K562 (cell line): ENCODE measurements around the gene RBBP4. TPM values are rescaled to one million over a fixed set of nuclear protein-coding genes. Genes with fewer than 3 reads are reported as not detected.
A peak's percentile ranks its signal among the peaks of the same experiment; 100 is the strongest.

Experiments
- ARID2 ChIP-seq: fragments of 450-650 bp; IDR thresholded peaks from 2 replicates; pipeline ENCODE4 v1.6.1; 2017; ENCODE audit warnings: antibody characterized with exemption, mild to moderate bottlenecking
- ATF4 ChIP-seq: fragments of 450-650 bp; formaldehyde crosslinking; IDR thresholded peaks from 2 replicates; pipeline ENCODE4 v1.4.0; 2022; ENCODE audit warnings: mild to moderate bottlenecking, moderate library complexity
- CBFB ChIP-seq: sonication (generic); formaldehyde crosslinking; IDR thresholded peaks from 2 replicates; pipeline ENCODE4 v1.4.0; 2020; ENCODE audit warnings: mild to moderate bottlenecking, missing genetic modification reagents
- CREB1 ChIP-seq, 2 experiments: sonication (generic) in 1 of 2; formaldehyde crosslinking in 1 of 2; IDR thresholded peaks; 2 replicates each; pipeline versions ENCODE4 v1.6.1 to v1.8.0; 2012 to 2022; ENCODE audit warnings: inconsistent platforms in 1 of 2, mild to moderate bottlenecking in 1 of 2, missing genetic modification reagents in 1 of 2, moderate library complexity in 1 of 2
- ELF2 ChIP-seq: fragments of 250-450 bp; sonication (Bioruptor Pico); IDR thresholded peaks from 2 replicates; pipeline ENCODE4 v1.5.0; 2021; ENCODE audit warnings: mild to moderate bottlenecking
- ERF ChIP-seq: fragments of 450-650 bp; formaldehyde crosslinking; IDR thresholded peaks from 2 replicates; pipeline ENCODE4 v1.4.0; 2020; ENCODE audit warnings: mild to moderate bottlenecking, mixed read lengths
- FOXJ3 ChIP-seq: sonication (generic); formaldehyde crosslinking; IDR thresholded peaks from 2 replicates; pipeline ENCODE4 v1.4.0; 2020; ENCODE audit warnings: mild to moderate bottlenecking, missing genetic modification reagents
- FOXP4 ChIP-seq: sonication (generic); formaldehyde crosslinking; IDR thresholded peaks from 2 replicates; pipeline ENCODE4 v1.8.0; 2022; ENCODE audit warnings: mild to moderate bottlenecking, missing genetic modification reagents, borderline replicate concordance
- NFE2L1 ChIP-seq: fragments of 450-650 bp; IDR thresholded peaks from 2 replicates; pipeline ENCODE4 v1.6.1; 2016; ENCODE audit warnings: missing genetic modification characterization, low read depth, mild to moderate bottlenecking, missing compliant biosample characterization, moderate library complexity, borderline replicate concordance
- NFRKB ChIP-seq: fragments of 450-650 bp; IDR thresholded peaks from 2 replicates; pipeline ENCODE4 v1.6.1; 2016; ENCODE audit warnings: low read depth
- POU5F1 ChIP-seq: fragments of 150-350 bp; IDR thresholded peaks from 2 replicates; pipeline ENCODE4 v1.6.1; 2014; ENCODE audit warnings: borderline replicate concordance, low read length, low read depth, mild to moderate bottlenecking; ENCODE audit not compliant: partially characterized antibody
- PRMT5 ChIP-seq: sonication (generic); formaldehyde crosslinking; IDR thresholded peaks from 2 replicates; pipeline ENCODE4 v1.5.0; 2020; ENCODE audit warnings: missing genetic modification reagents
- RBBP5 ChIP-seq: fragments of 200-600 bp; sonication (generic); IDR thresholded peaks from 2 replicates; pipeline ENCODE4 v1.6.1; 2012; ENCODE audit warnings: borderline replicate concordance, mild to moderate bottlenecking, low read length, control low read depth, inconsistent platforms; ENCODE audit not compliant: insufficient read depth, poor library complexity, severe bottlenecking
- SAFB ChIP-seq: fragments of 200-400 bp; formaldehyde crosslinking; IDR thresholded peaks from 2 replicates; pipeline ENCODE4 v1.6.1; 2017; ENCODE audit warnings: low read depth, low read length, borderline replicate concordance
- SRSF1 ChIP-seq: fragments of 200-400 bp; formaldehyde crosslinking; IDR thresholded peaks from 2 replicates; pipeline ENCODE4 v1.6.1; 2017; ENCODE audit warnings: mild to moderate bottlenecking, low read depth, low read length, moderate library complexity
- STAT5A ChIP-seq: IDR thresholded peaks from 2 replicates; pipeline ENCODE4 v1.6.1; 2012; ENCODE audit warnings: low read length, inconsistent platforms, borderline replicate concordance
- TEAD1 ChIP-seq, 2 experiments: fragments of 450-650 bp in 1 of 2; sonication (generic) in 1 of 2; formaldehyde crosslinking; IDR thresholded peaks; 2 replicates each; pipeline versions ENCODE4 v1.4.0 to v1.8.0; 2020 to 2022; ENCODE audit warnings: mild to moderate bottlenecking in 2 of 2, missing genetic modification reagents in 1 of 2
- XRCC4 ChIP-seq: IDR thresholded peaks from one replicate; pipeline ENCODE4 v1.6.1; 2011; ENCODE audit not compliant: insufficient read depth, insufficient read length; ENCODE audit errors: extremely low read depth
- ZNF124 ChIP-seq: sonication (generic); formaldehyde crosslinking; IDR thresholded peaks from 2 replicates; pipeline ENCODE4 v1.8.1; 2022; ENCODE audit warnings: missing genetic modification reagents
- ZNF224 ChIP-seq: sonication (generic); formaldehyde crosslinking; IDR thresholded peaks from 2 replicates; pipeline ENCODE4 v1.8.0; 2022; ENCODE audit warnings: mild to moderate bottlenecking, missing genetic modification reagents
- ZNF324 ChIP-seq: fragments of 250-450 bp; sonication (Bioruptor Pico); IDR thresholded peaks from 2 replicates; pipeline ENCODE4 v1.4.0; 2020; ENCODE audit warnings: mild to moderate bottlenecking
- ZNF695 ChIP-seq: fragments of 450-650 bp; formaldehyde crosslinking; IDR thresholded peaks from 2 replicates; pipeline ENCODE4 v1.4.0; 2020; ENCODE audit warnings: mild to moderate bottlenecking, moderate library complexity
- ZNF79 ChIP-seq: fragments of 250-450 bp; sonication (Bioruptor Pico); IDR thresholded peaks from 2 replicates; pipeline ENCODE4 v1.4.0; 2020; ENCODE audit warnings: low read depth, mild to moderate bottlenecking, moderate library complexity
- polyA plus RNA-seq, 8 experiments: library from polyadenylated mRNA; depleted of rRNA in 4 of 8; stranded (reverse) in 5 of 8; unstranded in 3 of 8; fragments of >200 nt; fragmentation: Nextera tagmentation in 2 of 8; fragmentation: Illumina TruSeq in 1 of 8; extraction: Ambion mirVana in 2 of 8; extraction: Trizol in 1 of 8; gene quantifications; 2 replicates each; pipeline versions ENCODE4 v1.2.1 to v1.2.3, GENCODE V29; 2011 to 2014; ENCODE audit warnings: inconsistent platforms in 1 of 8, missing spikeins in 1 of 8
- total RNA-seq, 7 experiments: library from RNA; depleted of rRNA in 6 of 7; stranded (reverse); fragments of >200 nt in 6 of 7; fragmentation: Illumina TruSeq in 2 of 7; extraction: Trizol in 2 of 7; gene quantifications; 2 replicates each; pipeline versions ENCODE4 v1.2.1 to v1.2.3, GENCODE V29; 2011 to 2021; ENCODE audit warnings: low replicate concordance in 1 of 7
- TF ChIP-seq, protein P1 (sequence below): fragments of 450-650 bp; formaldehyde crosslinking; IDR thresholded peaks from 2 replicates; pipeline ENCODE4 v1.4.0; 2022; ENCODE audit warnings: missing genetic modification characterization

The RBBP4 gene
- total and polyA plus RNA-seq, 9 of the 15 experiments (the other 6 are each of a cell fraction or from before 2014, with no cell fraction given) = 185 to 409 (median 259) TPM

DNA sequence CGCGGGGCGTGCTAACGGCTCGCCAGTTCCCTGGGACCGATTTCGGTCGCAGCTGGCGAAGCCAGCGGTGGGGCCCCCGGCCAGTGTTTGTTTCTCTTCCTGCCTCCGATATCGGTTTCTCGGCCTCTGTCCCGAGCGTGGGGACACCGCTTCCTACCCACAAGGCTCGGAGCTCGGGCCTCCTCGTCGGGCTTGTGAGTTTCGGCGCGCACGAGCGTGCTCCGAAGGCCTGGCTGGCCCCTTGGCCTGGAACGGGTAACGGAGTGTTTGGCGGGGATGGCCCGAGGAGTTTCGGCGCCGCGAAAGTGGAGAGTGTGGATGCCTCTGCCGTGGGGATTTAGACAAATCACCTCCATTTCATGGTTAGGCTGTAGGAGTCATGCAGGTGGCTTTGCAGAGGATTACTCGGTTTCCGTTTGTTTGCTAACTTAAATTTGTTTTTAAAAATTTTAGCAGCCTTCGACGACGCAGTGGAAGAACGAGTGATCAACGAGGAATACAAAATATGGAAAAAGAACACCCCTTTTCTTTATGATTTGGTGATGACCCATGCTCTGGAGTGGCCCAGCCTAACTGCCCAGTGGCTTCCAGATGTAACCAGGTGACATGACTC, 559 bp downstream of the RBBP4 start (continued):
- TF ChIP-seq ZNF695 (CRISPR knock-in tag) (0 out of 2 replicates have a peak, but pooled peaks have one; percentile 55), XRCC4 (no peak), ZNF124 (CRISPR knock-in tag) (no peak), PRMT5 (0 out of 2 replicates have a peak, but pooled peaks have one; percentile 1), STAT5A (0 out of 2 replicates have a peak, but pooled peaks have one; percentile 0), CREB1 (IDR thresholded peaks at IDR 0.05) (no peak), CREB1 (CRISPR knock-in tag; IDR thresholded peaks at IDR 0.05) (no peak), ELF2 (CRISPR knock-in tag) (0 out of 2 replicates have a peak, but pooled peaks have one; percentile 44), FOXP4 (CRISPR knock-in tag) (0 out of 2 replicates have a peak, but pooled peaks have one; percentile 11), NFRKB (peak; percentile 6; the same call in 1 of the 2 replicates), SRSF1 (0 out of 2 replicates have a peak, but pooled peaks have one; percentile 6), ZNF224 (CRISPR knock-in tag) (0 out of 2 replicates have a peak, but pooled peaks have one; percentile 78), ZNF324 (CRISPR knock-in tag) (0 out of 2 replicates have a peak, but pooled peaks have one; percentile 50), NFE2L1 (tag) (no peak), CBFB (CRISPR knock-in tag) (peak; percentile 92), SAFB (0 out of 2 replicates have a peak, but pooled peaks have one; percentile 41), ARID2 (no peak), ERF (CRISPR knock-in tag) (peak; percentile 88), ATF4 (CRISPR knock-in tag) (peak; percentile 62; the same call in 1 of the 2 replicates), POU5F1 (peak; percentile 1), ZNF79 (CRISPR knock-in tag) (0 out of 2 replicates have a peak, but pooled peaks have one; percentile 52), RBBP5 (peak; percentile 83), FOXJ3 (CRISPR knock-in tag) (0 out of 2 replicates have a peak, but pooled peaks have one; percentile 62), TEAD1 (CRISPR knock-in tag; IDR thresholded peaks at IDR 0.05) (peak in 1 of 2 experiments; percentile 63; a peak in 2 of 4 replicates)
- TF ChIP-seq, protein P1, sequence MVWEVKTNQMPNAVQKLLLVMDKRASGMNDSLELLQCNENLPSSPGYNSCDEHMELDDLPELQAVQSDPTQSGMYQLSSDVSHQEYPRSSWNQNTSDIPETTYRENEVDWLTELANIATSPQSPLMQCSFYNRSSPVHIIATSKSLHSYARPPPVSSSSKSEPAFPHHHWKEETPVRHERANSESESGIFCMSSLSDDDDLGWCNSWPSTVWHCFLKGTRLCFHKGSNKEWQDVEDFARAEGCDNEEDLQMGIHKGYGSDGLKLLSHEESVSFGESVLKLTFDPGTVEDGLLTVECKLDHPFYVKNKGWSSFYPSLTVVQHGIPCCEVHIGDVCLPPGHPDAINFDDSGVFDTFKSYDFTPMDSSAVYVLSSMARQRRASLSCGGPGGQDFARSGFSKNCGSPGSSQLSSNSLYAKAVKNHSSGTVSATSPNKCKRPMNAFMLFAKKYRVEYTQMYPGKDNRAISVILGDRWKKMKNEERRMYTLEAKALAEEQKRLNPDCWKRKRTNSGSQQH = peak; percentile 3; the same call in 1 of the 2 replicates
